SK-N-SH (cell line): Measurements from ENCODE around the gene METTL21C.

Experiments used
- CHD2 ChIP-seq: fragments of 150-350 bp; IDR thresholded peaks from 2 replicates; pipeline ENCODE4 v1.6.1; 2018; ENCODE audit warnings: low read length; ENCODE audit not compliant: partially characterized antibody
- CTCF ChIP-seq: fragments of 200-600 bp; sonication (generic); IDR thresholded peaks from 2 replicates; pipeline ENCODE4 v1.6.1; 2017; ENCODE audit warnings: antibody characterized with exemption, mild to moderate bottlenecking, moderate library complexity
- ELF1 ChIP-seq: IDR thresholded peaks from 2 replicates; pipeline ENCODE4 v1.4.0; 2012
- JUND ChIP-seq: IDR thresholded peaks from 2 replicates; pipeline ENCODE4 v1.4.0; 2012
- MAX ChIP-seq: IDR thresholded peaks from 2 replicates; pipeline ENCODE4 v1.4.0; 2012; ENCODE audit warnings: low read depth
- REST ChIP-seq: IDR thresholded peaks from 2 replicates; pipeline ENCODE4 v1.6.1; 2012; ENCODE audit warnings: mild to moderate bottlenecking, low read depth, low read length, moderate library complexity
- RFX5 ChIP-seq: IDR thresholded peaks from 2 replicates; pipeline ENCODE4 v1.6.1; 2012; ENCODE audit warnings: mild to moderate bottlenecking, improper control_type of control experiment, low read length
- SIN3A ChIP-seq: IDR thresholded peaks from 2 replicates; pipeline ENCODE4 v1.6.1; 2012; ENCODE audit warnings: low read depth, mild to moderate bottlenecking, low read length, moderate library complexity, borderline replicate concordance

GRCh38 chr13:102699504-102699903, 4.7 kb upstream of the METTL21C start:
- TF ChIP-seq MAX (no peak), CTCF (no peak), SIN3A (no peak), JUND (no peak), REST (no peak), RFX5 (no peak), ELF1 (no peak), CHD2 (no peak)
